HG02798 (cell line): Measurements from ENCODE around the gene OR2AP1.
"Not testable (repeated sequence)": the region's sequence is repeated elsewhere in the genome, so short reads cannot be mapped to it uniquely, and the experiment has no call there.

Experiments
- ATAC-seq: cut with Tn5 transposase; IDR thresholded peaks from one replicate; pipeline ENCODE4 v1.9.1; 2021; ENCODE audit warnings: mild to moderate bottlenecking; ENCODE audit not compliant: unreplicated experiment, poor library complexity

The OR2AP1 gene

DNA sequence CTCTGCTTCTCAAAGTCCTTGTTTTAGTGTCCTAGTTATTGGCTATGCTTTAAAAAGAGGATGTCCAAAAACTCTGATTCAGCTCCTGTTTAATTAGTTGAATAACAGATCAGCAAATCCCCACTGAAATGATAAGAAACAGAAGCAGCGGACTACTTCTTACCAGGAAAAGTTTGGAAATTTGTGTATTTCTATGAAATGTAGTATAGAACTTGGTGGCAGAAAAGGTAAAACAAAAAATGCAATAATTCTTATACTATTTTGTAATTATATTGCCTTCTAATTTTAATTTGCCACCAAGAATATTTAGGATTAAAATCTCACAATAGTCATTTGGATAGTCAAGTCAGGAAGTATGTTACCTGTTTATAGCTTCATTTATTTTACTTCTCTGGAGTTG lies at the start of gene OR2AP1:
Gene OR2AP1 (plus strand): TSS at position 301 of the 400 bp plus-strand sequence. CDS start 1,947 bp downstream, outside the sequence.
- ATAC-seq: no peak

- not testable (repeated sequence) for ATAC-seq
These were observed 24.0 kb upstream of the OR2AP1 start for GRCh38 chr12:55548235-55548634.

DNA sequence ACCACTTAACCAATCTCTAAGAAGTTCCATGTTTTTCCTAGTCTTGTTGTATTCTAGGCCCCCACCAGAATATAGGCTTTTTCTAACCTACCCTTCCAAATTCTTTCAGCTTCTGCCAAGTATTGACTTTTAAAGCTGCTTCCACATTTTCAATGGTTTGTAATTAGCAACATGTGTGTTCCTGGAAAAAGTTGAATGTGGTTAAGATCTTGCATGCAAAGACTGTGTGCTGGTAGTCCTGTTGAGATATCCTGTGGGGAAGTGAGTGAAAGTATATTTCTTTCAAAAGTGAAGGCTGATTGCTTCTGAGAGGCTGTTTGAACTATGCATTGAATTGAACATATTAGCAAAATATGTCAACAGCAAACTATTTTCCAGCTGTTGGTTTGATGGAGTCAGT lies 23.5 kb upstream of the OR2AP1 start:
- ATAC-seq: no peak

DNA sequence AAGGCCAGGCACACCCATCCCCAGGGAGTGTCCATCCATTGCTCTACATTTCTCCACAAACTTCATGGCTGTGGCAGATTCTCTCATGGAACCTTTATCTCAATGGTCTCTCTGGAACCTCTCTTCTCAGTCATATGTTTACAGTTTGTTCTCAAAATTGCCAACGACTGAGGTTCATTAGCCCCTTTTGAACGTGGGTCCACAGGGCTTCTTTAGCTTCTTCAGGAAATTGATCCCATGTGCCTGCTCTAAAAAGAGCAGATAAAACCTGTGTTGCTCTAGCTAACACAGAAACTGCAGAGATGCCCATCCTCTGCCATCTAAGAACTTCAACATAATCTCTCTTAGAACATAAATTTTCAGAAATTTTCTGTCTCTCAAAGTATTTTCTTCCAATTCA lies 23.0 kb upstream of the OR2AP1 start, which contains the start of gene OR6C4:
Gene OR6C4 (plus strand): TSS at position 301 of the 400 bp plus-strand sequence. CDS start 1,625 bp downstream, outside the sequence.
- ATAC-seq: no peak

GRCh38 chr12:55554296-55554695 lies 18.0 kb upstream of the OR2AP1 start:
- no peak for ATAC-seq

DNA sequence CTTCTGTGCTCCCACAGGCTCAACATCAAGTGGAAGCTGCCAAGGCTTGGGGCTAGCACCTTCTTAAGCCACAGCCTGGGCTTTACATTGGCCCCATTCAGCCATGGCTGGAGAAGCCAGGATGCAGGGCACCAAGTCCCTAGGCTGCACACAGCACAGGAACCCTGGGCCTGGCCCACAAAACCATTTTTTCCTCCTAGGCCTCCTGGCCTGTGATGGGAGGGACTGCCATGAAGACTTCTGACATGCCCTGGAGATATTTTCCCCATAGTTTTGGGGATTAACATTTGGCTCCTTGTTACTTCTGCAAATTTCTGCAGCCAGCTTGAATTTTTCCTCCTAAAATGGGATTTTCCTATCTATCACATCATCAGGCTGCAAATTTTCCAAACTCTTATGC lies 2.2 kb upstream of the OR2AP1 start:
- not testable (repeated sequence) for ATAC-seq

GRCh38 chr12:55570689-55571088 lies 1.6 kb upstream of the OR2AP1 start:
- not testable (repeated sequence) for ATAC-seq

GRCh38 chr12:55582066-55582465 lies 9.8 kb downstream of the OR2AP1 start:
- ATAC-seq: no peak

- no peak for ATAC-seq
These were observed 13.5 kb downstream of the OR2AP1 start for GRCh38 chr12:55585817-55586216.

DNA sequence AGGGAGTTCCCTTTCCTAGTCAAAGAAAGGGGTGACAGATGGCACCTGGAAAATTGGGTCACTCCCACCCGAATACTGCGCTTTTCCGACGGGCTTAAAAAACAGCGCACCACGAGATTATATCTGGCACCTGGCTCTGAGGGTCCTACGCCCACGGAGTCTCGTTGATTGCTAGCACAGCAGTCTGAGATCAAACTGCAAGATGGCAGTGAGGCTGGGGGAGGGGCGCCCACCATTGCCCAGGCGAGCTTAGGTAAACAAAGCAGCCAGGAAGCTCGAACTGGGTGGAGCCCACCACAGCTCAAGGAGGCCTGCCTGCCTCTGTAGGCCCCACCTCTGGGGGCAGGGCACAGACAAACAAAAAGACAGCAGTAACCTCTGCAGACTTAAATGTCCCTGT lies 17.9 kb downstream of the OR2AP1 start:
- not testable (repeated sequence) for ATAC-seq

DNA sequence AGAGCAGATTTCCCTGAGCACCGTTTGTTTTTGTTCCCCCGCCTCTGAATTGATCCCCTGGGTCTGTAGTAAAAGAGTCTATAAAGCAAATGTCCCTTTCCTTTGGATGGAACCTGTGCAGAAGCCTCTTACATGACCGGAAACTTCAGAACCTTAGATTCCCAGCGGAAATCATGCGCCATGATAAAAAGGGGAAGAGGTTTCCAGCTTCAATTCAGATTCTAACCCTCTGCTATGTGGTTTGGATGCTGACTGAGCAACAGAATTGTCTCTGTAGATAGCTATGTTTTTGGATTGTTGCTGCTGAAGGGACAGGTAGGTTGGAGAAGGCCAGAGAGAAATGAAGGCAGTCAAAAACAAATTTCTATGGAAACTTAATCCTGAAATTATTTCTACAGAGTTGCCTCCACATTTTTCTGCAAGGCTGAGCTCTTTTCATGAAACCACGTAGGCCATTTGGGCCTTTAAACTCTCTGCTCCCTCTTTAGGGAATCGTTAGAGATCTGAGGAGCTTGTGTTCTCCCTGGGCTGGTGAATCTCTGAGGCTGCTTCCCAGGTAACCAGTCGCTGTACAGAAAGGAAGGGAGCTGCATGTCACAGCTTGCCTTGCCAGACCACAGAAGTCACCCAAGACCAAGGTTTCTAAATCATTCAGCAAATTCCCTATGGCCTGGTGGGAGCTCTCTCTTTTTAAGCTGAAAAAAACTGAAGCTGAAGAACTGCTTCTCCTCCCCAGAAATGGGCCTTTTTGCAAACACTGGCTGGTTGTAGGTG lies 35.7 kb downstream of the OR2AP1 start:
- no peak for ATAC-seq

DNA sequence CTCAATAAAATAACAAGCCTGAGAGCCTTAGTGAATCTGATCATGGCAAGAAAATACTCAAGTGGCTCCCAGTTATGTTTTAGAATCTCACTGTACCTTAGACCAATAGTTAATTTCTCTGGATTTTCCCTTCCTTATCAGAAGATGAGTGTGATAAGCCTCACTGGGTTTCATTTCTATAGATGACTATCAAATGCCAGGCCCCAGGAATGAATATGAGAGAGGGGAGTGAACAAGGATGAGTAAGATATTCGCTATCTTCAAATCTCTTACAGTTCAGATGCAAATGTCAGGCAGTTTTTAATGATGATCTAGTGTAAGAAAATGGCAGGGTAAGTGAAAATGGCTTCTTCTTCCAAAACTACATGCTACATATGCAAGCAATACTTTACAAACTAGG lies 38.3 kb downstream of the OR2AP1 start:
- no peak for ATAC-seq

GRCh38 chr12:55612646-55613045 lies 40.4 kb downstream of the OR2AP1 start:
- ATAC-seq: no peak

GRCh38 chr12:55614764-55615163 lies 42.5 kb downstream of the OR2AP1 start:
- no peak for ATAC-seq

DNA sequence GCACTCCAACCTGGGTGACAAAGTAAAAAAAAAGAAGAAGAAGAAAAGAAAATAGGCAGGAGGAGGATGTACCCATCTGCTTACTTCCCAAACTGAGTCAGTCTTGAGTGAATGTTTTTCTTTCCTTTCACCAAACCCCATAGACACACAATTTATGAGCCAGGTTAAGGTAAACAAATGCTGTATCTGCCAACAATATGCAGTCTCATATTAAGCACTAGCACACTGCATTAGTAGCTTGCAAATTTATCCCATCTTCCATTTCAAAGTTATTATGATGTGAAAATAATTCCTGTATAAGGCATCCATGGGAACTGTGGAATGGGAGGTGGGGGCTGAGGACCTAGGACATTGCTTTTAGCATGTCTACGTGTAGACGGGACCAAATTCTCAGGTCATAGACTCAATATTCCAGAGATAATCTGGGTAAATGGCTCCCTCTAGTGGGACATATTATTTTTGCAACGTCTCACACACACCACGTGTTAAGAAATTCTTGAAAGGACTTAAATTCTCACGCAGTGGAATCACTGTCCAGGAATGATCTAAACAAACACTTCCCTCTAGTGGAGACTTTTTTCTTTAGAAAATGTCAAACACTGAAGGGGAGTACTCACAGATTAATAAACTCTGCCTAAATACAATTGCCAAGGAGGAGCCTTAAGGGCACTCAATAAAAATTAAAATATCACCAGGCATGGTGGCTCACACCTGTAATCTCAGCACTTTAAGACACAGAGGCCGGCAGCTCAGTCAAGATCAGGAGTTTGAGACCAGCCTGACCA lies 47.3 kb downstream of the OR2AP1 start:
- peak; percentile 79 for ATAC-seq

DNA sequence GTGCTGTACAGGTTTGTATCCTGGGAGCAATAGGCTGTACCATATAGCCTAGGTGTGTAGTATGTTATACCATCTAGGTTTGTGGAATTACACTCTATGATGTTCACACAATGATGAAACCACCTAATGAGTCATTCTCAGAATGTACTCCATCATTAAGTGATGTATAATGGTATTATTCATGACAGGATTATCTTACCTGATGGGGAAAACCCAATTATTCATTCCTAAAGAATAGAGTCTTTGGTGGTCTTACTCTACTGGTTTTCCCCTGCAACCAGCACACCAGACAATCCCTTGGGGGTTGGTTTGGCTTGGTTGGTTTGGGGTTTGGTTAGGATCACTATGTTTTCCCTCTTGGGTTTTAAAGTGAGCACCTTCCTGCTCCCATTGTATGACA lies 51.8 kb downstream of the OR2AP1 start:
- ATAC-seq: peak; percentile 55
